Keratinocyte (primary cell): ENCODE results near the gene MUC16. TPM values are rescaled to one million over a fixed set of nuclear protein-coding genes. Genes with fewer than 3 reads are reported as not detected.

Experiments used
- DNase-seq: peaks from one replicate; pipeline ENCODE4 v3.0.0-alpha.2; 2011; ENCODE audit warnings: low read depth, missing footprints, low spot score
- FAIRE-seq: peaks from 2 replicates; lab custom pipeline; 2011; peaks lifted over from hg19 to GRCh38; lab: Jason Lieb, UNC
- H2AFZ ChIP-seq: 2 replicates; pipeline ENCODE4 v1.6.0; 2012; ENCODE audit warnings: low read length, control low read depth, inconsistent platforms; ENCODE audit not compliant: control insufficient read depth
- H3K27ac ChIP-seq: 2 replicates; pipeline ENCODE4 v1.5.1; 2011; ENCODE audit warnings: low read length; ENCODE audit not compliant: control insufficient read depth, insufficient read depth
- H3K27me3 ChIP-seq: 3 replicates; pipeline ENCODE4 v1.6.0; 2011; ENCODE audit warnings: low read length; ENCODE audit not compliant: control insufficient read depth, insufficient read depth; ENCODE audit errors: extremely low read depth
- H3K36me3 ChIP-seq, 2 experiments: 2 replicates in 1 of 2; 3 replicates in 1 of 2; pipeline ENCODE4 v1.5.1; 2011; ENCODE audit warnings: low read length in 2 of 2, mild to moderate bottlenecking in 1 of 2; ENCODE audit not compliant: control insufficient read depth in 2 of 2, insufficient read depth in 2 of 2; ENCODE audit errors: extremely low read depth in 1 of 2
- H3K4me1 ChIP-seq: 3 replicates; pipeline ENCODE4 v1.5.1; 2011; ENCODE audit warnings: low read length; ENCODE audit not compliant: control insufficient read depth, insufficient read depth; ENCODE audit errors: extremely low read depth
- H3K4me2 ChIP-seq: 3 replicates; pipeline ENCODE4 v1.6.0; 2011; ENCODE audit warnings: low read depth, low read length; ENCODE audit not compliant: control insufficient read depth, insufficient read depth; ENCODE audit errors: extremely low read depth
- H3K4me3 ChIP-seq, 3 experiments: fragments of 200-600 bp in 1 of 3; sonication (generic) in 1 of 3; 2 replicates in 2 of 3; 3 replicates in 1 of 3; pipeline ENCODE4 v1.5.1; 2011 to 2016; ENCODE audit warnings: low read length in 3 of 3, mild to moderate bottlenecking in 3 of 3, control low read depth in 2 of 3, inconsistent platforms in 1 of 3, low read depth in 1 of 3, mixed read lengths in 1 of 3, mixed run types in 1 of 3, moderate library complexity in 1 of 3; ENCODE audit not compliant: control insufficient read depth in 2 of 3, insufficient read depth in 2 of 3; ENCODE audit errors: extremely low read depth in 1 of 3
- H3K79me2 ChIP-seq: 2 replicates; pipeline ENCODE4 v1.6.0; 2012; ENCODE audit warnings: low read length; ENCODE audit not compliant: control insufficient read depth, insufficient read depth
- H3K9ac ChIP-seq: 3 replicates; pipeline ENCODE4 v1.6.0; 2011; ENCODE audit warnings: low read length; ENCODE audit not compliant: control insufficient read depth, insufficient read depth; ENCODE audit errors: extremely low read depth
- H3K9me1 ChIP-seq: 3 replicates; pipeline ENCODE4 v1.6.0; 2011; ENCODE audit warnings: low read length; ENCODE audit not compliant: control insufficient read depth, insufficient read depth; ENCODE audit errors: extremely low read depth
- H3K9me3 ChIP-seq: 2 replicates; pipeline ENCODE4 v1.5.1; 2012; ENCODE audit warnings: low read depth, low read length; ENCODE audit not compliant: control insufficient read depth
- H4K20me1 ChIP-seq: 3 replicates; pipeline ENCODE4 v1.6.0; 2011; ENCODE audit warnings: low read length; ENCODE audit not compliant: control insufficient read depth, insufficient read depth; ENCODE audit errors: extremely low read depth
- CTCF ChIP-seq, 3 experiments: IDR thresholded peaks in 1 of 3; conservative IDR thresholded peaks in 1 of 3; optimal IDR thresholded peaks in 1 of 3; 2 replicates in 2 of 3; 3 replicates in 1 of 3; pipeline versions ENCODE3 to v1.5.1; 2011; ENCODE audit warnings: low read length in 3 of 3, mild to moderate bottlenecking in 3 of 3, moderate library complexity in 2 of 3, control low read depth in 1 of 3, inconsistent platforms in 1 of 3; ENCODE audit not compliant: insufficient read depth in 2 of 3; ENCODE audit errors: extremely low read depth in 1 of 3
- EZH2 ChIP-seq: IDR thresholded peaks from one replicate; pipeline ENCODE4 v1.6.1; 2012; ENCODE audit warnings: inconsistent platforms, mild to moderate bottlenecking, low read length, moderate library complexity
- dilution Hi-C: fragments of 300-500 bp; cut with MboI; formaldehyde crosslinking; loops from one replicate; pipeline ENCODE4 v1.7.0; 2020; ENCODE audit warnings: low sequenced_read_pairs; ENCODE audit not compliant: extremely low pct_ligation_motif_present
- polyA plus RNA-seq, 5 experiments: library from polyadenylated mRNA; depleted of rRNA in 3 of 5; stranded (reverse) in 3 of 5; stranded (forward) in 1 of 5; unstranded in 1 of 5; fragments of >200 nt; gene quantifications; 1 replicate in 1 of 5; 2 replicates in 3 of 5; 3 replicates in 1 of 5; pipeline versions ENCODE4 v1.2.1 to v1.2.3, GENCODE V29; 2011 to 2012; ENCODE audit warnings: missing spikeins in 2 of 5, low read depth in 1 of 5, low replicate concordance in 1 of 5

MUC16 gene
- polyA plus RNA-seq, 1 donor (not counting 4 experiments of a cell fraction or from before 2014, with no cell fraction given): 0.03 TPM

GRCh38 chr19:9037400-9038062 is 27.3 kb upstream of the MUC16 start:
- Histone ChIP-seq H3K9ac (no peak overlapping the region), H3K4me1 (no peaks in the 10 kb centered on the region), H2AFZ (no peak overlapping the region), H3K27ac (no peak overlapping the region), H3K9me1 (no peaks in the 10 kb centered on the region), H3K4me2 (no peak overlapping the region), H4K20me1 (no peaks in the 10 kb centered on the region), H3K79me2 (no peaks in the 10 kb centered on the region), H3K9me3 (no peaks in the 10 kb centered on the region), H3K27me3 (no peaks in the 10 kb centered on the region), H3K4me3 (no peak overlapping the region), H3K36me3 (no peaks in the 10 kb centered on the region)
- TF ChIP-seq CTCF (optimal IDR thresholded peaks at IDR 0.05 in 1 of 3, IDR thresholded peaks at IDR 0.05 in 1 of 3, conservative IDR thresholded peaks at IDR 0.05 in 1 of 3; ENCODE audit: extremely low read depth in 1 of 3, insufficient read depth in 2 of 3, low read length in 3 of 3): no peak
- TF ChIP-seq EZH2: no peak
- DNase-seq (no peak), FAIRE-seq (no peak)
- dilution Hi-C loops: no loop called here

- Histone ChIP-seq H3K27ac (no peak overlapping the region), H3K9me3 (peaks cover 2% of the 10 kb centered on the region), H4K20me1 (no peaks in the 10 kb centered on the region), H3K36me3 (no peaks in the 10 kb centered on the region), H3K4me1 (no peaks in the 10 kb centered on the region), H3K79me2 (no peaks in the 10 kb centered on the region), H3K4me3 (no peak overlapping the region), H3K4me2 (no peak overlapping the region), H3K27me3 (no peaks in the 10 kb centered on the region), H3K9ac (no peak overlapping the region), H3K9me1 (no peaks in the 10 kb centered on the region), H2AFZ (no peak overlapping the region)
- DNase-seq (no peak), FAIRE-seq (no peak)
- TF ChIP-seq CTCF (optimal IDR thresholded peaks at IDR 0.05 in 1 of 3, IDR thresholded peaks at IDR 0.05 in 1 of 3, conservative IDR thresholded peaks at IDR 0.05 in 1 of 3; ENCODE audit: extremely low read depth in 1 of 3, insufficient read depth in 2 of 3, low read length in 3 of 3) (no peak), EZH2 (no peak)
- dilution Hi-C loops: no loop called here
These were observed 22.0 kb upstream of the MUC16 start for GRCh38 chr19:9032136-9032631.
